Non-pigmented ciliary epithelial cell (primary cell): Measurements from ENCODE around the gene ANKRD13C.
"Not testable (repeated sequence)": the region's sequence is repeated elsewhere in the genome, so short reads cannot be mapped to it uniquely, and the experiment has no call there.

Experiments
- DNase-seq: peaks from one replicate; pipeline ENCODE4 v3.0.0-alpha.2; 2010; ENCODE audit warnings: low read depth

The ANKRD13C gene, protein sequence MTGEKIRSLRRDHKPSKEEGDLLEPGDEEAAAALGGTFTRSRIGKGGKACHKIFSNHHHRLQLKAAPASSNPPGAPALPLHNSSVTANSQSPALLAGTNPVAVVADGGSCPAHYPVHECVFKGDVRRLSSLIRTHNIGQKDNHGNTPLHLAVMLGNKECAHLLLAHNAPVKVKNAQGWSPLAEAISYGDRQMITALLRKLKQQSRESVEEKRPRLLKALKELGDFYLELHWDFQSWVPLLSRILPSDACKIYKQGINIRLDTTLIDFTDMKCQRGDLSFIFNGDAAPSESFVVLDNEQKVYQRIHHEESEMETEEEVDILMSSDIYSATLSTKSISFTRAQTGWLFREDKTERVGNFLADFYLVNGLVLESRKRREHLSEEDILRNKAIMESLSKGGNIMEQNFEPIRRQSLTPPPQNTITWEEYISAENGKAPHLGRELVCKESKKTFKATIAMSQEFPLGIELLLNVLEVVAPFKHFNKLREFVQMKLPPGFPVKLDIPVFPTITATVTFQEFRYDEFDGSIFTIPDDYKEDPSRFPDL

DNA sequence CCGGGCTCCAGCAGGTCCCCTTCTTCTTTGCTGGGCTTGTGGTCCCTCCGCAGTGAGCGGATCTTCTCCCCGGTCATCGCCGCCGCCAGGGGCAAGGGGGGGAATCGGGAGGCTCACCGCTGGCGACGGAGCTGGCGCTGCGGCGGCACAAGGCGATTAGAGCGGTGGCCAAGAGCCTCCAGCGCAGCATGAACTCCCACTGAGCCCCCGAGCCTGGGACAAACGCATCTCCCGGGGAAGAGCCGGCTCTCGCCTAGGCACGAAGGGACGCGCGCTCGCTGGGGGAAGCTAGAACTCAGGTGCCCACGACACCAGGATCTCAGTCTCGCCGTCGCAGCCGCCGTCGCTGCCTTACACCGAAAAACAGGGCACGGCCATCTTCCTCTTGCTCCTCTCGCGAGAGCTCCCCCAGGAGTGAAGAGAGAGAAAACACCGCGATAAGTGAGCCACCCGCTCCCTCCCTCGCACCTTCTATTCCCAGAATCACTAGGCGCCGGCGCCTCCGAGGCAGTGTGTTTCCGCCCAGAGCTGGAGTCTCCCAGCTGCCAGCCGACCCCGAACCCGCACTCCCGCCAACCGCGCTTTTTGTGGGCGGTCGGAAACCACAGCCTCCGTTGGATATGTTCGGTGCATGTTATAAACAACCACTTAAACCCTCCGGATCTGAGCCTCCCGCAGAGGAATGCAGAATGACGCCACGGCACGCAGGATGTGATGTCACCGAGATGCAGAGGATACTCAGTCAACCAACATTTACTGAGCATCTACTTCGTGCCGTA lies at the start of gene ANKRD13C:
ANKRD13C (minus strand) TSS at position 391 of the 779 bp plus-strand sequence; CDS start at position 77, 314 bp downstream.
- peak; percentile 81 for DNase-seq

DNA sequence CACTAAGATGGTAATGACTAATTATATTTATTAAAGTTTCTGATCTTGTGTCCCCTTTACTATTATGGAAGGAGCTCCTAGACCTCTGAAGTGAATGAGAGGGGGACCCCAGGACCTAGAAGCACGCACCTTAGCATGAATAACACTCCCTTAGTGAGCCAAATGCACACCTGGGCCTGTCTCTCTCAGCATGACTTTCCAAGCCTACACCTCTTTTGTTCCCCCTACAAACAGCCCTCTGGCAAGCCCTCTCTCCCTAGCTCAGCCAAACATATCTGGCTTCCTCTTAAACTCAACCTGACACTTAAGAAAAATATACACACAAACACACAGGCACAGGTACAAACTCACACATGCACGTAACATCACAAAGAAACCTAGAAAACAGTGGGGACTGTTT lies 49.2 kb upstream of the ANKRD13C start:
- no peak for DNase-seq

DNA sequence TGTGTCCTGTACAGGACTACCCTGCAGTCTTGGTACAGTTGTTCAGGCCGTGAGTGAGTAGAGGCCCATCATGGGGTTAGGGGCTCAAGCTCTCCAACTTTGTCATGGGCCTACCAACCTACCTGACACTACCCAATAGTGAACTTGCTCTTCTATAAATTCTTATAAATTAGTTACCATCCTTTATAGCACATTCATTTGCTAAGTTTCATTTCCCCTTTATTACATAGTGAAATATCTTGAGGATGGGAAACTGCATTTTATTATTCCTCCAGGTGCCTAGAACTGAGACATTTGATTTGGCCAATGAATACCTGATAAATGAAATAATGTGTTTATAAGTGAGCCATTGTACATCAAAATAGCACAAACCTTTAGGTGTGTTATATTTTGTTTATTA lies 47.5 kb upstream of the ANKRD13C start:
- DNase-seq, result no peak

DNA sequence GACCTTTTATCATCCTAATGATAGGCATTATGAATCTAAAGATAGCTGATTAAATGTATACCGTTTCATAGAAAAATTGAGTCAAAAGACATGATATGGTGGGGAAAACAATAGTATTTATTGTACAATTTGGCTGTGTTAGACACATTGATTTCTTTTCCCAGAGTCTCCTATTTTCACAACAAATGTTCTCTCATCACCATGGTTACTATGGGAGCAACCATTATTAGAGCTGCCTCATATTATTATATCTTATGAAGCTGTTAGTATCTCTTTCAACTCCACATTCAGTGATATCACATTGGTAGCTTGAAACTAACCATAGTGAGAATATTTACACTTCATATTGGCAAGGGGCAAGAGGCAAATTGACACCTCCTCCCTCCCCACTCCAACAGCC lies 45.8 kb upstream of the ANKRD13C start:
- DNase-seq, result no peak

DNA sequence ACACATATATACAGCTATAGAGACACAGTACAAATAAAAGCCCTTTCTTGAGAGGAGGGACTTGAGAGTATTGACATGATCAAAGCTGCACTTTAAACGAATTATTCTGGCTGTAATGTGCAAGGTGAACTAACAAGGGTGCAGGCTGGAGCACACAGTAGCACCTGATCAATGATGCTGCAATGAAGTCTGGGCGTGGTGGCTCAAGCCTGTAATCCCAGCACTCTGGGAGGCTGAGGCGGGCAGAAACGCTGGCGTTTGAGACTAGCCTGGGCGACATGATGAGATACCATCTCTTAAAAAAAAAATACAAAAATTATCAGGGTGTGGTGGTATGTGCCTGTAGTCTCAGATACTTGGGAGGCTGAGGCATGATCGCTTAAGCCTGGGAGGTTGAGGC lies 42.5 kb upstream of the ANKRD13C start:
- DNase-seq, result no peak

DNA sequence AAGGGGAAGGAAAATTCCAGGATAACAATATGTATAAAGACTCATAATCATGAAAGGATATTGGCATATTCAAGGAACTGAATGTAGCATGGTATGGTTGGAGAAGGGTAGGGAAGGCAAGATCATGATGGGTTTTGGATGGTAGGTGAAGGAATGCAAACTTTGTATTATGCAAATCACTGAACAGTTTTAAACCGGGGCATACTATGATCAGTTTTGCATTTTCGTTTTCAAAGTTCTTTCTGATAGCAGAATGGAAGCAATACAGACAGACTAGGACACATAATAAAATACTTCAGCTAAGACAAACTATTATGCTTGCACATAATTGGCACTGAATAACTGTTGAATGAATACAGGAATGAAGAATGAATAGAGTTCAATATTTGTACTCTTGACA lies 42.1 kb upstream of the ANKRD13C start:
- no peak for DNase-seq

DNA sequence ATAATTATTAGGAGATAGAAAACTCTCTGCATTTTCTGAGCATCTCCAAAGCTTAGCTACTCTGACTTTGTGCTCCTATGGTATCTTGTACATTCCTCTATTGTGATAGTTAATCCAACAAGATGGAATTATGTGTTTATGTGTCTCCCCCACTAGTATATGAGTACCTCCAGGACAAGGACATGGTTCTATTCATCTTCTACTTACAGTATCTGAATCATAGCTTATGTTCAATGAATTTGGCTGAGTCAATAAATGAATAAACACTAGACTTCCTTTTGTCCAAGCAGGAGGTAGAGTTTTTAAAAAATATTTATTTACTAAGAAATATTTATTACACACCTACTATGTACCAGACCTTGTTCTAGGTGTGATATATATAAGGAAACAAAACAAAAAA lies 38.1 kb upstream of the ANKRD13C start:
- no peak for DNase-seq

DNA sequence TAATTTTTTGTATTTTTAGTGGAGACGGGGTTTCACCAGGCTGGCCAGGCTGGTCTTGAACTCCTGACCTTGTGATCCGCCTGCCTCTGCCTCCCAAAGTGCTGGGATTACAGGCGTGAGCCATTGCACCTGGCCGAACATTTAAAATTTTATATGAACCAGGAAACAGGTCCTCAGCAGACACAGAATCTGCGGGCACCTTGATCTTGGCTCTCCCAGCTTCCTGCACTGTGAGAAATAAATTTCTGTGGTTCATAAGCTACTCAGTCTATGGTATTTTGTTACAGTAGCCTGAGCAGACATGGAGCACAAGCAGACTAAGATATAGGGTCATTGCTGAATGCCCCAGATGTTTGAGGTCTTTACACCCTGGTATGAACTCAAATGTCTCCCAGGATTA lies 33.0 kb upstream of the ANKRD13C start:
- DNase-seq, result no peak

DNA sequence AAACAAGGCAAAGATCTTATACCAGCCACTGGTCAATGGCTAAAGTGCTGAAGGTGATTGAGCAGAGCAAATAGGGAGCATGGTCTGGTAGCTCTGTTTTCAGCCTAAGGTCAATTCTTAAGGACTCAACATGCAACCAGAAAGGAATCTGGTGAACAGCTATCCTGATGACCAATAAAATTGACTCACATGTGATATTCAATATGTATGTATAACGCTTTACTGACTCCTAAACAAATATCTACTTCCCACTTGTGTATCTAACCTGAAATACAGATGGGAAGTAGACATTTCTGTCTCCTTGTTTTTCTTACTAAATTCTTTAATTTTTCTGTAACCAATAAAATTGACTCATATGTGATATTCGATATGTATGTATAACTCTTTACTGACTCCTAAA lies 31.6 kb upstream of the ANKRD13C start:
- DNase-seq, result no peak

DNA sequence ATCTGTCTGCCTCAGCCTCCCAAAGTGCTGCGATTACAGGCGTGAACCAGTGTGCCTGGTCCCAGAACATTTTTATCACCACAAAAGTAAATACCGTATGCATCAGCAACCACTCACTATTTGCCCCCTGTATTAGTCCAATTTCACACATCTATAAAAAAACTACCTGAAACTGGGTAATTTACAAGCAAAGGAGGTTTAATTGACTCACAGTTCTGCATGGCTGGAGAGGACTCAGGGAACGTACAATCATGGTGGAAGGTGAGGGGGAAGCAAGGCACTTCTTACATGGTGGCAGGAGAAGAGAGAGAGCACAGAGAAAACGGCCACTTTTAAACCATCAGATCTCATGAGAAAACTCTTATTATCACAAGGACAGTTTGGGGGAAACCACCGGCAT lies 31.0 kb upstream of the ANKRD13C start:
- DNase-seq, result no peak

DNA sequence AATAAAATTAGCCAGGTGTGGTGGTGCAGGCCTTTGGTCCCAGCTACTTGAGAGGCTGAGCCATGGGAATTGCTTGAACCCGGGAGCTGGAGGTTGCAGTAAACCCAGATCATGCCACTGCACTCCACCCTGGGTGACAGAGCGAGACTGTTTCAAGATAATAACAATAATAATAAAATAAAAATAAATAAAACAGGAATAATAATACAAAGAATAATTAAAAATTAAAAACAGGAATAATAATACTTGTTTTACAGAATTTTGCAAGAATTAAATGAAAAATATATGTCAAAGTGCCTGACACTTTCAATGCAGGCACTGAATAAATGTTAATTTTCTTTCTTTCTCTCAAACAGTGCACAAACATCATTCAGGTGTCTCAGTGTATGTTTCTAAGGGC lies 30.0 kb upstream of the ANKRD13C start:
- DNase-seq, result no peak

DNA sequence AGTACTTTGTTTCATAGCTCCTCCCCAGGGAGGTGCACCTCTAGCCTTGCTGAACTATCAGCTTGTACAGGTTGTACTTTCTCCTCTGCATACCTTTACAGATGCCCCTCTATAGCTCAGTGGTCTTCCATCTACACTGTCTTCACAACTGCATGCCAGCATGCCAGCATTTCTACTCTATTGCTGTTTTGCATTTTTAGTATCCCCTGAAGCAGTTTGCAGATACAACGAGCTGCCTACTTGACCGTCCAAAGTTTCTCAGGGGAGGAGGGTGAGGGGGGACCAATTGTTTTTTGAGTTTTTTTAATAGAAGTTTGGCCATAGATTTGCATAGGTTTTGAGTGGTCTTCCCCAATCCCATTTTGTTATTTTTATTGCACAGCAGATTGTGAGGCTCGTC lies 29.0 kb upstream of the ANKRD13C start:
- DNase-seq, result no peak

DNA sequence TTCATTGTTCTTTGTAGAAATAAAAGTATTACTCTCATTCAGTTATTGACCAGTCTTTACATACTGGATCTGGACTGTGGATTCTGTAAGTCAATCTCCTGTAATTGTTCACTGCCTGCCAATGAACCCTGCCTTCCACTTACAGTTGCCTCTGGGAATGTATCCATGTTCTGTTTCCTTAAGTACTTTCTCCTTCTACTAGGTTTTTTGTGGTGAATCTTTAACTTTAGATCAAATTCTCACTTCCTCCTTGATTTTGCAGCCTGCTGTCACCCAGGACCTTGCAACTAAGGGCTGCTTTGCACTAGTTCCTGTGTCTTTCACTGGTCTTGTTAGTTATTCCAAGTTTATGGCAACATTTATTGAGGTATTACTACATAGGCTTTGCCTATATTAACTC lies 28.2 kb upstream of the ANKRD13C start:
- DNase-seq, result no peak

DNA sequence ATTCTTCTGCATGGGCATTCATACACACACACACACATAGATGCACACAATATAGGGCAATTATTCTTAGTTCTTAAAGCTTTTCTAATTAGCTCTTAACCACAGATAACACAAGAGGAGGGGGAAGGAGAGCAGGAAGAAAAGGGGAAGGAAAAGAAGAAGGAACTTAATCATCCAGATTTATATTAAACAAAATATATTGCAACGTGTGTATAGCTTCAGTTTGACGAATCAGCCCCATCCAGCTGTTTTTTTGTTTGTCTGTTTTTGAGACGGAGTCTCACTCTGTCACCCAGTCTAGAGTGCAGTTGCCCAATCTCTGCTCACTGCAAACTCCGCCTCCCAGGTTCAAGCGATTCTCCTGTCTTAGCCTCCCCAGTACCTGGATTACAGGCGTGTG lies 21.7 kb upstream of the ANKRD13C start:
- DNase-seq, result no peak

DNA sequence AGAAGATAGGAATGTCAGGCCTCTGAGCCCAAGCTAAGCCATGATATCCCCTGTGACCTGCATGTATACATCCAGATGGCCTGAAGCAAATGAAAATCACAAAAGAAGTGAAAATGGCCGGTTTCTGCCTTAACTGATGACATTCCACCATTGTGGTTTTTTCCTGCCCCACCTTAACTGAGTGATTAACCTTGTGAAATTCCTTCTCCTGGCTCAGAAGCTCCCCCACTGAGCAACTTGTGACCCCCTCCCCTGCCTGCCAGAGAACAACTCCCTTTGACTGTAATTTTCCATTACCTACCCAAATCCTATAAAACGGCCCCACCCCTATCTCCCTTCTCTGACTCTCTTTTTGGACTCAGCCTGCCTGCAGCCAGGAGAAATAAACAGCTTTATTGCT lies 19.1 kb upstream of the ANKRD13C start:
- not testable (repeated sequence) for DNase-seq

DNA sequence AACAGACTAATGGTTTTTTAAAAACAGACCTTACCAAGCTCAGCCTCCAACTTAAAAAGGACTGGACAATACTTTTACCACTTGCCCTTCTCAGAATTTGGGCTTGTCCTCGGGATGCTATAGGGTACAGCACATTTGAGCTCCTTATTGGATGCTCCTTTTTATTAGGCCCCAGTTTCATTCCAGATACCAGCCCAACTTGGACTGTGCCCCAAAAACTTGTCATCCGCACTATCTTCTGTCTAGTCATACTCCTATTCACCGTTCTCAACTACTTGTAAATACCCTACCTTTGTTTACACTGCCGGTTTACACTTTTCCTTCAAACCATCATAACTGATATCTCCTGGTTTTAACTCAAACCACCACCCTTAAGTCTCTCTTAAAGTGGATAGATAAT lies 17.9 kb upstream of the ANKRD13C start:
- no peak for DNase-seq

DNA sequence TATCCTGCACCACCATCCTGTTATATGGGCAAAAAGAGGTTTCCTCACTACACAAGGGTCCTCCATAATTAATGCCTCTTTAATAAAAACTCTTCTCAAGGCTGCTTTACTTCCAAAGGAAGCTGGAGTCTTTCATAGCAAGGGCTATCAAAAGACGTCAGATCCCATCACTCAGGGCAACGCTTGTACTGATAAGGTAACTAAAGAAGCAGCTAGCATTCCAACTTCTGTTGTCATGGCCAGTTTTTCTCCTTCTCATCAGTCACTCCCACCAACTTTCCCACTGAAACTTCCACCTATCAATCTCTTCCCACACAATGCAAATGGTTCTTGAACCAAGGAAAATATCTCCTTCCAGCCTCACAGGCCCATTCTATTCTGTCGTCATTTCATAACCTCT lies 17.1 kb upstream of the ANKRD13C start:
- not testable (repeated sequence) for DNase-seq

DNA sequence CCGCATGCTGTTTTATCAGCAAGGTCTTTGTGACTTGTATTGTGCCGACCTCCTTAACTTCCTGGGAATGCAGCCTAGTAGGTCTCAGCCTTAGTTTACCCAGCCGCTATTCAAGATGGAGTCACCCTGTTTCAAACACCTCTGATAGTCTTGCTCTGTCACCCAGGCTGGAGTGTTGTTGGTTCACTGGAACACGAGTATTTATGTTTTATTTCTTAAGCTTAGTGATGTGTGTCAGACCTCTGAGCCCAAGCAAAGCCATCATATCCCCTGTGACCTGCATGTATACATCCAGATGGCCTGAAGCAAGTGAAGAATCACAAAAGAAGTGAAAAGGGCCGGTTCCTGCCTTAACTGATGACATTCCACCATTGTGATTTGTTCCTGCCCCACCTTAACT lies 12.9 kb upstream of the ANKRD13C start:
- DNase-seq, result not testable (repeated sequence)

DNA sequence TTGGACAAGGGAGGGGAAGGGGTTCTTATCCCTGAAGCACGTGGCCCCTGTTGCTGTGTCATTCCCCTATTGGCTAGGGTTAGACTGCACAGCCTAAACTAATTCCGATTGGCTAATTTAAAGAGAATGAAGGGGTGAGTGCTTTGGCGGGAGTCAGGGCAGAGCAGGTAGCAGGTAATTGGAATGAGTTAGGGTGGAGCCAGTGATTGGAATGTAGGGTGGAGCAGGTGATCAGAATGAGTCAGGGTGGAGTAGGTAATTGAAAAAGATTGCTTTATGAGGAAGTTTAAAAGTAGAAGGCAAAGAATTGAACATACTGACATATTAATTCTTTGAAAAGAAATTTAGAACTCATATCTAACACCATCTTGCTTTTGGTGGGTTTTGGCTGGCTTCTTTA lies 12.5 kb upstream of the ANKRD13C start:
- DNase-seq, result not testable (repeated sequence)

DNA sequence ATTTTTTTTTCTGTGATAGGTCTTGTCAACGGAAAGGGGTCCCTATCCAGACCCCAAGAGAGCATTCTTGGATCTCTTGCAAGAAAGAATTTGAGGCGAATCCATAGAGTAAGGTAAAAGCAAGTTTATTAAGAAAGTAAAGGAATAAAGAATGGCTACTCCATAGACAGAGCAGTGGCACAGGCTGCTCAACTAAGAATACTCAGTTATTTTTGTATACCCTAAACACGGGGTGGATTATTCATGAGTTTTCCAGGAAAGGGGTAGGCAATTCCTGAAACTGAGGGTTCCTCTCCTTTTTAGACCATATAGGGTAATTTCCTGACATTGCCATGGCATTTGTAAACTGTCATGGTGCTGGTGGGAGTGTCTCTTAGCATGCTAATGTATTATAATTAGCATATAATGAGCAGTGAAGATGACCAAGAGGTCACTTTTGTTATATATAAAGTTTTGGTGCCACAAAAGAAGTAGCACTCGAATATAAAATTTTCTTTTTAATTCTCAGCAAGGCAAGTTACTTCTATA lies 12.0 kb upstream of the ANKRD13C start:
- DNase-seq, result not testable (repeated sequence)

DNA sequence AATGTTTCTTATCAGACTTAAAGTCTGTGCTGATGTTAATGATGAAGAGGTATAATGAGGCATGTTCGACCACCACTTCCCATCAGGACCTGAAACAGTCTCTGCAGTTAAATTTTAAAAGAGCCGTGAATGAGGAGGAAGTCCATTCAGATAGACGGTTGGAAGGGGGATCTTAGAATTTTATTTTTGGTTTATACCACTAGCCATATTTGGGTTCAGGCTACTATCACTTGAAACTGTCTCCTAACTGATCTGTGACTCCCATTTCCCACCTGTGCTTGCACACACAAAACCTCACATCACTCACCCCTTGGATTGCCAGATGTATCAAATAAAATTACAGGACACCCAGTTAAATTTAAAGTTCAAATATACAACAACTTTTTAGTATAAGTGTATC lies 9.9 kb upstream of the ANKRD13C start:
- DNase-seq, result no peak

DNA sequence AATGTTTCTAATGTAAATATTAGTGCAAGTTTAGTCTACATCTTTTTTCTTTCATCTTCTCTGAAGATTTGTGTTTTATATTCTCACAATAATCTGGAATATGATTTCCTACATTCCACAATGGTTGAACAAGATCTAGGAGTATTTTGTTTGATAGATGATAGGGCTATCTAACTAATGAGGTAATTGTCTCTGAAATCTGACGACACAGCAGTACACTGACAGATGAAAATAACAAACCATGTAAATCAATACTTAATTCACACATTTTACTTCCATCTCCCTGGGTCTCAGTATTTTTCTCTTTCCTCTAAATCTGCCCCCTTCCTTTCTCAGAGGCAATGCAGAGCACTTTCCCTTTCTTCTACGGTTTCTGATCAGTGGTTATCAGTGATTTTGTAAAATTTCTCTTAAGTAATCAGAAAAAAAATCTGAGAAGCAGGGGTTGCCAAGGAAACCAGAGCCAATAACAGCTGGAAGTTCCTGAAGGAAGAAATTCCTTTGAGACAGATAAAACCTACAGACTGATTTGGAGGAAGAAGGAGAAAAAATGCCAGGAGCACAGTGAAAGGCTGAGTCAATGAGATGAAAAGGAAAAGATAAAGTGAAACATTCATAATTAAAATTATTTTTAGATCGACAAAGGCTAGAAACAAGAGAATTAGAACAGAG lies 7.3 kb upstream of the ANKRD13C start:
- no peak for DNase-seq
